ENCODE data around the gene POLH. TPM values are rescaled to one million over a fixed set of nuclear protein-coding genes. Genes with fewer than 3 reads are reported as not detected.
A peak's percentile ranks its signal among the peaks of the same experiment; 100 is the strongest.

Gene POLH
- total RNA-seq, 1 donor from 2014 or later: 10.8 TPM

DNA sequence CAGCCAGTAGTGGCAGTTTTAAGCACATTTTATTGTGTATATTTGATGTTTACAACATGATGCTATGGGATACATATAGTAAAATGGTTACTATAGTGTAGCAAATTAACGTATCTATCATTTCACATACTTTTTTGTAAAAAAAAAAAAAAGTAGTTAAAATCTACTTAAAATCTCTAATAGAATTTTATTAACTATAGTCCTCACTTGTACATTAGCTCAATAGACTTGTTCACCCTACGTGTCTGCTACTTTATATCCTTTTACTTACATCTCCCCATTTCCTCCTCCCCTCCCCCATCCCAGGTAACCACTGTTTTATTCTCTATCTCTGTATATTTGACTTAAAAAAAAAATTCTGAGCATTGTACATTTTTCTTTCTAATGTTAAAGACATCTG is 30.0 kb downstream of the POLH start:
- DNase-seq (ENCODE audit: low spot score): no peak

GRCh38 chr6:43608310-43608763 is 32.4 kb downstream of the POLH start:
- DNase-seq (ENCODE audit: low spot score): peak; percentile 68

DNA sequence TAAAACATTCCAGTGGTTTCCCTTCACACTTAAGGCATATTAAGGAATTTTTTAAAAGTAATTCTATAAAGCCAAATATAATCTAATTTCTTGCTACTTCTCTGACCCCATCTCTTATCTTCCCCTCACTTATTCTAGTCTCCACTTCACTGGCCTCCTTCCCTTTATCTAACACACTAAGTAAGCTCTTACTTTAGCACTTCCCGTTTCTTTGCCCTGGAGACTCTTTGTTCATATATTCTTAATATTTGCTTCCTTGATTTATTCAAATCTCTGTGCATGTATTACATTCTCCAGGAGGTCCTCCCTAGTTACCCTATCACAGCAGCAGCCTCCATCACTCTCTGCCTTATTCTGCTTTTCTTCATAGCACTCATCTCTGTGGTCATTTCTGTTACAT is 32.8 kb downstream of the POLH start:
- DNase-seq (ENCODE audit: low spot score): no peak

DNA sequence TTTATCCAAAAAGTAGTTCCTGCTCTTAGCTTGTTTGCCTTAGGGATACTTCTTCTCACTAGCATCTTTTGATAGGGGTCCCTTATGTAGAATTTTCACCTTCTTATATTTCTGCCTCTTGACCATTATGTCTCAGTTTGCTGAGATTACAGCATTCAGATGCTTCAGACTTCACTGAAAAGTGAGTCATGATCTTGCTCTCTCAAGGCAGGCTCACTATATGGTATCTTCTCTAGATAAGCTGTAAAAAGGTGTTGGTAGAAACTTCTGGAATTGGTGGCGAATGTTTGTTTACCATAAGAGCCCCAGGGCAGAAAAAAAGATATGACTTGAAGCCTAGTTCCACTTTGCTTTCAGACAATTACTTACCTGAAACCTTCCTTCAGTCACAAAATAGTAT is 33.4 kb downstream of the POLH start:
- no peak for DNase-seq (ENCODE audit: low spot score)

- DNase-seq (ENCODE audit: low spot score): no peak
Measured at GRCh38 chr6:43610431-43610830, 34.4 kb downstream of the POLH start.

DNA sequence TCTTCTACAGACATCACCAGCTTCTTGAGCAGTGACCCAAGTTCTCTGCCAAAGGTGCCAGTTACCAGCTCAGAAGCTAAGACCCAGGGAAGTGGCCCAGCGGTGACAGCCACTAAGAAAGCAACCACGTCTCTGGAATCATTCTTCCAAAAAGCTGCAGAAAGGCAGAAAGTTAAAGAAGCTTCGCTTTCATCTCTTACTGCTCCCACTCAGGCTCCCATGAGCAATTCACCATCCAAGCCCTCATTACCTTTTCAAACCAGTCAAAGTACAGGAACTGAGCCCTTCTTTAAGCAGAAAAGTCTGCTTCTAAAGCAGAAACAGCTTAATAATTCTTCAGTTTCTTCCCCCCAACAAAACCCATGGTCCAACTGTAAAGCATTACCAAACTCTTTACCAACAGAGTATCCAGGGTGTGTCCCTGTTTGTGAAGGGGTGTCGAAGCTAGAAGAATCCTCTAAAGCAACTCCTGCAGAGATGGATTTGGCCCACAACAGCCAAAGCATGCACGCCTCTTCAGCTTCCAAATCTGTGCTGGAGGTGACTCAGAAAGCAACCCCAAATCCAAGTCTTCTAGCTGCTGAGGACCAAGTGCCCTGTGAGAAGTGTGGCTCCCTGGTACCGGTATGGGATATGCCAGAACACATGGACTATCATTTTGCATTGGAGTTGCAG is 37.9 kb downstream of the POLH start:
- no peak for DNase-seq (ENCODE audit: low spot score)

- DNase-seq (ENCODE audit: low spot score): no peak
Measured at GRCh38 chr6:43614396-43614730, 38.4 kb downstream of the POLH start.

DNA sequence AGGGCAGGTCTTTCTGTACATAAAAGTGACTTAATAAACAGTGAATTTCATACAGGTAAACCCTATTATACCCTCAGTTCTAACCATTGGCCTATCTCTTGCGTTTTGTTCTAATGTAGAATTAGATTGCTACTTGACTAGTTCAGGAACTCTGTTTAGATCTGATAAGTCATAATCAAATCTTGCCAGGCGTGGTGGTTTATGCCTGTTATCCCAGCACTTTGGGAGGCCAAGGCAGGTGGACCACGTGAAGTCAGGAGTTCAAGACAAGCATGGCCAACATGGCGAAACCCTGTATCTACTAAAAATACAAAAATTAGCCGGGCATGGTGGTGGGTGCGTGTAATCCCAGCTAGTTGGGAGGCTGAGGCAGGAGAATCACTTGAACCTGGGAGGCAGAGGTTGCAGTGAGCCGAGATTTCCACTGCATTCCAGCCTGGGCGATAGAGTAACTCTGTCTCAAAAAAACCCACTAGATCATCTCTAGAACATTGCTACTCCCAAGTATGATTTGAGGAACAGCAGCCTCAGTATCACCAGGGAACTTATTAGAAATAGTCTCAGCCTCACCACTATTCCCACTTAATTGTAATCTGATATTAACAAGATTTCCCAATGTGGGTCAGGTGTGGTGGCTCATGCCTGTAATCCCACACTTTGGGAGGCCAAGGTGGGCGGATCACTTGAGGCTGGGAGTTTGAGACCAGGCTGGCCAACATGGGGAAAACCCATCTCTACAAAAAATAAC is 40.9 kb downstream of the POLH start:
- DNase-seq (ENCODE audit: low spot score): no peak

DNA sequence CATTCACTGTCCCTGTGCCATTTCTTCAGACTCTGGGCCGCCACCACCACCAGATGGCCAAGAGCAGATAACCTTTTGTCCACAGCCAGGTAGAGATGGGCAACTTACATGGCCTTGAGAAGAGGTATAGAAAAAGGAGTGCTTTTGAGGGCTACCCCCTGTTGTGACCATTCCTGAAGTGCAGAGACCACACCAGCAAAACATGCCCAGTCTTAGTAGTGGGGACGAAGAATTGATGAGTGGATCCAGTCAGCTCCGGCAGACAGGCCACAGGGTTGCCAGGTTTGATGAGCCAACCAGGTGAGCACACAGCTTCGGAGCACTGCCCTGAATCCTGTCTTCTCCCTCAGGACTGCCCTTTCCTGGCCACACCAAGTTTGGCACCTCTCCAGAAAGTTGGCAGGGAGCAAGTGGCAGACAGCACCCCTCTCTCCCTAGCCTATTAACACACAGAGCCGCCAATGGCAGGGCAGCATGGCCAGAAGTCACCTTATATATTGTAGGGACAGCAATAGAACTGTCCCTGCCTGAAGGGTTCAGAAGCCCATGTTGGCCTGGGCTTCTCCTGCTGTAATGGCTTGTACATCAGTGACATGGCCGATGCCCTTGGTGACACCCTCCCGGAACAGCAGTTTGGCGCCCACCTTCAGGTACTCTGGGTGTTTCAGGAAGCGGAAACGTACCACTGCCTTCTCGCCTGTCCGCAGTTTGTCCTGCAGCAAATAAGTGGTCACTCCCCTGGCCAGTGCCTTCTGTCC is 45.3 kb downstream of the POLH start:
- DNase-seq (ENCODE audit: low spot score): no peak

- no peak for DNase-seq (ENCODE audit: low spot score)
Measured at GRCh38 chr6:43621836-43622180, 45.8 kb downstream of the POLH start.

DNA sequence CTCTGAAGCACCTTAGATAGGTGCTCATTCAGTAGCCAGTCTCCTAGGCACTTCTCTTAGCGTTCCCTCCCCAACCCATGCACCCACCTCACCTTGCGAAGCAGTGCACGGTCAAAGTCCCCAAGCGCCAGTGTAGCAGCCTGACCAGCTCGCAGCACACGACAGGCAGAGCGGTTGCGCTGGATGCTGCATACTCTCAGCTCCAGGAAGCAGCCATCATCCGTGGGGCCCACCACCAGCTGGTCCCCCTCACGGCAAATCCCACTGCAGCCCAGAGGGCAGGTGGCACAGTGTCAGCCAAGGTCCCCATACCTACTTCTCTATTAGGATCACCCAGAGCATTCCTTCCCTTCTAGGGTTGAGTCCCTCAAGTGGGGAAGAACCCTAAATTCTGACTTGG is 46.6 kb downstream of the POLH start:
- no peak for DNase-seq (ENCODE audit: low spot score)

GRCh38 chr6:43623880-43624785 is 48.1 kb downstream of the POLH start:
- DNase-seq (ENCODE audit: low spot score): no peak

GRCh38 chr6:43624786-43625288 is 48.9 kb downstream of the POLH start:
- no peak for DNase-seq (ENCODE audit: low spot score)

DNA sequence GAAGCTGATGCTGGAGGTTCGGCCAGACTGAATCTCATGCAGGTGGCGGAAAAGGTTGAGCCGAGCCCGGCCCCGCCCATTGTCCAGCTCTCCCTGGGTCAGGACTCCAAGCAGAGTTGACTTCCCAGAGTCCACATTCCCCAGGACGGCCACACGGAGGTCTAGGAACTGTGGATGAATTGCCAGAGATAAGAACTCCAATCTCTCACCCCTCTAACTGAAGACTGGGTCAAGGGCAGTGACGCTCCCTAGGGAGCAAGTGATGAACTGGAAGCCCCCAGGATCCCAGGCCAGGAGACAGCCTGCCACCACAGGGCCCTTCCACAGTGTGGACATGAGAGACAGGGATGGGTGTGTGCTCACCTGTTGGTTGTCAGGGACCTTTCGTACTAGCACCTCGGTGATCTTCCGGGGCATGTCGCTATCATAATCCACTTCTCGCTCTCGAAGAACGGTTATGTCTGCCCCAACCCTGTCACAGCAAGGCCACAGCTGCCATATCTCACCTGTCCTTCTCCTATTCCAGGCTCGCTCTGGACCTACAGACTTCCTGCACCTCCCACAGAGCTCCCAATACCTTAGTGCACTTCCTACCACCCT is 49.5 kb downstream of the POLH start:
- no peak for DNase-seq (ENCODE audit: low spot score)

DNA sequence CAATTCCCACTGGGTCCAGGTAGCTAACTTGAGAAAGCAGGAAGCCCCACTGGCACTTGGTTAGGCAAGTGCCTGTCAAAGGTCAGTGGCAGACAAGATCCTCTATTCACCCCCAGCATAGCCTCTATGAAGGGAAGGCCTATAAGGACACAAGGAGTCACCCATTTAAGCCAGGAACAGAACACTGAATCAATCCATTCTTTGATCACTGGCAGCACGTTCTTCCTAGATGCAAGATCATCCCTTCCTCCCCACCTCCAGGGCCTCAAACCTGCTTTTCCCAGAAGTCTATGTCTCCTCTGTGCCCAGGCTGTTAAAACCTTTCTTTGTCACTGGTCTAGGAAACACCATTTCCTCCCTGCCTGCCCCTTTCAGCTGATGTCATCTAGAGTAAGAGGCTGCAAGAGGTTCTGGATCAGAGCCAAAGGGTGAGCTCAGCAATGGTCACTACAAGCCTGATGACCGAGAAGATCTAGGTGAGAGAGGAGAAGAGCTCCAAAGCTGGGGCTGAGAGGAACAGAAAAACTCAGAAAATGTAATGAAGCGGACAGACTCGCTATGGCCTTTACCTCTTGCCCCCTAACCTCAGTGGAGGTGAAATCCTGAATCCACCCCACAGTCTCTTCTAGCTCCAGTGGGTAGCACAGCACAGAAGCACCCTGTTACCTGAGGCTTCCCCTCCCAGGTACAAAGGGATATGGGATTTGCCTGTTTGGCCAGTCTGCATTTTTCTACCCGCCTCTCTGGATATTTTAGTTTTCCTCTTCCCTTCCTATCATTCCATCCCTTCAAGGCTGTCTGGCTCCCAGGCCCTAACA is 51.2 kb downstream of the POLH start:
- DNase-seq (ENCODE audit: low spot score): peak; percentile 87

GRCh38 chr6:43628393-43629103 is 52.6 kb downstream of the POLH start:
- DNase-seq (ENCODE audit: low spot score): peak; percentile 73

- DNase-seq (ENCODE audit: low spot score): peak; percentile 99
Measured at GRCh38 chr6:43629104-43629504, 53.1 kb downstream of the POLH start, which contains the start of gene GTPBP2. Gene GTPBP2, minus strand, starts transcription at chr6:43629264. Its CDS starts 102 bp downstream, at chr6:43629162.

DNA sequence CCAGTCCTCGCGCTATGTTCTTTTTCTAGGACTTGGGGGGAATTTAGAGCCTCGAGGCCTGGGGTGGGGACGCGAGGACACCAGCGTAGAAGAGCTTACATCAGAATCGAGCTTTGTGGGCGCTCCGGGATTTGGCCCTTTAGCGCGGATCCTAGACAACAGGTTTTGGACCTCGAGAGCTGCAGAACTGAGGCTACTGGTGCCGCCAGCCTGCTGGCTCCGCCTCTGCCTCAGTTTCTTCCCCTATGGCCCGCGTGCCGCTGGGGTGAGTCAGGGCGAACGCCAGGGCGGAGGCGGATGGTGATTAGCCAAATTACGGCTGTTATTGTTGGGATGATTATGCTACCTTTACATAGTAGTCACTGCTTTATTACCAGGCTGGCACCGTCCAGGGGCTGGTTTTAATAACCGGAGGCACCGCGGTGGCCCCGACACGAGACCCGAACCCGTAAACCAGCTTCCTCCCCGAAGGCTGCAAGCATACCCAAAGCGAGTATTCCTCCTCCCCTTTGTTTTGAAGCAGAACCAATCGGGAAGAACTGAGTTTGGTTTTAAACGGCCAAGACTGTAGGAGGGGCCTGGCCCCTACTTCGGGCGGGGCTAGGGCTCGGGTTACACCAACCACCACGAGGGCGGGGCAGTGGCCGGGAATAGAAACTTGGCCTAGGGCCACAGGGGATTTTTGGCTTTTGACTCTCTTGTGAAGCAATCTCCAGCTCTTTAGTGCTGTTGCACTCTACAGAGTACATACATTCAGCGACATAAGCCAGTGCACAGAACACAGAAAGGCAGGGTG is 53.7 kb downstream of the POLH start:
- peak; percentile 98 for DNase-seq (ENCODE audit: low spot score)
